ENCODE measurements around the gene CER1.

DNA sequence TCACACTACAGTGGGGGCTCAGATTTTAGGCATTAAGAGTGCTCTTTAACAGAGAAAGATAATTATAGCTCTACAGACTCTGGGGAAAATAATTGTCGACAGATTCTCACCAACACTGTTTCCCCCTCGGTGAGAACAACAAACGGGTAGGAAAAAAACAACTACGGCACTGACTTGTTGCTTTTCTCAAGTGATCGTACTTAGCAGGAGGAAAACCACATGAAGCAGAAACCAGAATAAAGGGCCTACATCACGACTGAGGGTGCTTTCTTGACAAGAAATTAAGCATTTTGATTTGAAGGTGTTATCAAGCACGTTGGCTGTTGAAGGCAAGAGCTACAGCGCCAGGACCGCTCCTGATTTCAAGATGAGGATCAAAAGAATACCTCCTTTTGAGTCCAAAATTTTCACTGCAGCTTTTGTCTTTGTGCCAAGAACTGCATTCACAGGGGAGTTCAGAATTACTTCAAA is 27.2 kb upstream of the CER1 start:
- TF ChIP-seq, protein P1, sequence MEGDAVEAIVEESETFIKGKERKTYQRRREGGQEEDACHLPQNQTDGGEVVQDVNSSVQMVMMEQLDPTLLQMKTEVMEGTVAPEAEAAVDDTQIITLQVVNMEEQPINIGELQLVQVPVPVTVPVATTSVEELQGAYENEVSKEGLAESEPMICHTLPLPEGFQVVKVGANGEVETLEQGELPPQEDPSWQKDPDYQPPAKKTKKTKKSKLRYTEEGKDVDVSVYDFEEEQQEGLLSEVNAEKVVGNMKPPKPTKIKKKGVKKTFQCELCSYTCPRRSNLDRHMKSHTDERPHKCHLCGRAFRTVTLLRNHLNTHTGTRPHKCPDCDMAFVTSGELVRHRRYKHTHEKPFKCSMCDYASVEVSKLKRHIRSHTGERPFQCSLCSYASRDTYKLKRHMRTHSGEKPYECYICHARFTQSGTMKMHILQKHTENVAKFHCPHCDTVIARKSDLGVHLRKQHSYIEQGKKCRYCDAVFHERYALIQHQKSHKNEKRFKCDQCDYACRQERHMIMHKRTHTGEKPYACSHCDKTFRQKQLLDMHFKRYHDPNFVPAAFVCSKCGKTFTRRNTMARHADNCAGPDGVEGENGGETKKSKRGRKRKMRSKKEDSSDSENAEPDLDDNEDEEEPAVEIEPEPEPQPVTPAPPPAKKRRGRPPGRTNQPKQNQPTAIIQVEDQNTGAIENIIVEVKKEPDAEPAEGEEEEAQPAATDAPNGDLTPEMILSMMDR (IDR thresholded peaks at IDR 0.05; ENCODE audit: insufficient read depth, low read length, poor library complexity, severe bottlenecking), result no peak
- no peak for TF ChIP-seq EZH2phosphoT487 (conservative IDR thresholded peaks at IDR 0.05; ENCODE audit: low read length)
